ENCODE measurements around the gene KLLN.
"Not testable (repeated sequence)": the region's sequence is repeated elsewhere in the genome, so short reads cannot be mapped to it uniquely, and the experiment has no call there.

Gene KLLN

DNA sequence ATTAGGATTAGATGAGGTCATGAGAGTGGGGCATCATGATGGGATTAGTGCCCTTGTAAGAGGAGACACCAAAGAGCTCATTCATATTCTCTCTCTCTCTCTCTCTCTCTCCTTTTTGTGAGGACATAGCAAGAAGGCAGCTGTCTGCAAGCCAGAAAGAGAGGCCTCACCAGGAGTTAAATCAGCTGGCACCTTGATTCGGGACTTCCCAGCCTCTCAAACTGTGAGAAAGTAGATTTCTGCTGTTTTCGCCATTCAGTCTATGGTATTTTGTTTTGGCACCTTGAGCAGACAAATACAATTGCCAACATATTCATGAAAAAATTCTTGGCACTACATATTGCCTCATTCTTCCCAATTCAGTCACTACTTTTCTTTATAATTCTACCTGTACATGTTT, 24.7 kb downstream of the KLLN start:
- no peak for DNase-seq

DNA sequence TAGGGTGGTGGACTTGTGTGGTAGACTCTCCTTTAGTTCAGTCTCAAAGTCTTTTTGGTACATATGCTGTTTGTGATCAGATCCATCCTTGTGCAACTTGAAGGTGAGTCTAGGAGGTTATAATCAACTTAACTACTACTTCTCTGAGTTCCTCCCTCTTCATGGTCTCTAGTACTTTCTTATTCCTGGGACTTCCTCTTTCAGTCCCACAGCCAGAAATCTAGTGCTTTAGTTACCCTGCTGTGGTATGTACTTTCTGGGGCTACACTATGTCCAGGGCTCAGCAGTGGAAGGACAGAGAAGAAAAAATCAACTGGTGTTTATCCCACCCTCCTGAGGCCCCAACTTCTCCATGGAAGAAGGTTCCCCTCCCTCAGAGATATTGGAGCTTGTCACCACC, 25.9 kb downstream of the KLLN start:
- no peak for DNase-seq

- DNase-seq = no peak
Measured at GRCh38 chr10:87836098-87836497, 27.2 kb downstream of the KLLN start.

DNA sequence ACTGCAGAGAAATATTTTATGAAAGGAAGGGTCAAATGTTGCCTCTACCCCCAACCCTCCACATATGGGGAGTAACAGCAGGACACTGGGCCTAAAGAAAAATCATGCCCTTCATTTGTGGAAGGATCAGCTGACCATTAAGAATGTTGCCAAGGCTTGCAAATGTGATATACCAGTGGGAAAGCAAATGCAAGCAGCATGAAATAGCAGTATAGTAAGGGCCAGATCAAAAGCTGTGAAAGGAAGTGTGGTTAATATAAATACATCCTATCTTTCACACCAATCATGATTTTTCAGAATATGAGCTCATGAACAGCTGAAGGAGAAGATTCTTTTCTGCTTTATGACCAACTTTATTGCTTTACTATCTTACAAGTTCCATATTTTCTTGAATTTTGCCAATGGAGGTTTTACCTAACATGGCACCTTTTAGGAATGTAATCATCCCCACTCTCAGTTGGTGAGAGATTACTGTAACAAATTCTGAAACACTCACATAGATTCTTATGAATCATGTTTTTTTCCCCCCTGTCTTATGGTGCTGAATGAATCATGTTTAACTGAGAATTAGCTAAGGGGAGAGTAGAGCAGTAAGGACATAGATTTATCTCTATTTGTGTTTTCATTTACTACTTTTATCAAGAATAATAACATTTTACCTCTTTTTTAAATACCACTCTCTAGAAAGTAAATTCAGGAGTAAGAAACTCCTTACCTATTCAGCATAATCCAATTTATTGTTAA, 33.2 kb downstream of the KLLN start:
- DNase-seq = no peak

DNA sequence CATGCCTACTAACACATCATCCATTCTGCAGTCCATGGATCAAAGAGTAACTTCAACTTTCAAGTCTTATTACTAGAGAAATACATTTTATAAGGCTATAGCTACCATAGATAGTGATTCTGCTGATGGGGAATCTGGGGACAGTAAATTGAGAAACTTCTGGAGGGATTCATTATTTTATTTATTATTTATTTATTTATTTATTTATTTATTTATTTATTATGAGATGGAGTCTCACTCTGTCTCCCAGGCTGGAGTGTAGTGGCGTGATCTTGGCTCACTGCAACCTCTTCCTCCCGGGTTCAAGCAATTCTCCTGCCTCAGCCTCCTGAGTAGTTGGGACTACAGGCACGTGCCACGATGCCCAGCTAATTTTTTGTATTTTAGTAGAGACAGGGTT, 34.3 kb downstream of the KLLN start:
- DNase-seq = not testable (repeated sequence)

DNA sequence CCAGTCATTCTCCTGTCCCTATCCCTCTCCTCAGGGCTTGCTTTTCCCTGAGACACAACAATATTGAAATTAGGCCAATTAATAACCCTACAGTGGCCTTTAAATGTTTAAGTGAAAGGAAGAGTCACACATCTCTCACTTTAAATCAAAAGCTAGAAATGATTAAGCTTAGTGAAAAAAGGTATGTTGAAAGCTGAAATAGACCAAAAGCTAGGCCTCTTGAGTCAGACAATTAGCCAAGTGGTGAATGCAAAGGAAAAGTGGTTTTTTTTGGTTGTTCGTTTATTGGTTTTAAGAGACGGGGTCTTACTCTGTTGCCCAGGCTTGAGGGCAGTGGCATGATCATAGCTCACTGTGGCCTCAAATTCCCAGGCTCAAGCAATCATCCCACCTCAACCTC, 35.7 kb downstream of the KLLN start:
- no peak for DNase-seq

DNA sequence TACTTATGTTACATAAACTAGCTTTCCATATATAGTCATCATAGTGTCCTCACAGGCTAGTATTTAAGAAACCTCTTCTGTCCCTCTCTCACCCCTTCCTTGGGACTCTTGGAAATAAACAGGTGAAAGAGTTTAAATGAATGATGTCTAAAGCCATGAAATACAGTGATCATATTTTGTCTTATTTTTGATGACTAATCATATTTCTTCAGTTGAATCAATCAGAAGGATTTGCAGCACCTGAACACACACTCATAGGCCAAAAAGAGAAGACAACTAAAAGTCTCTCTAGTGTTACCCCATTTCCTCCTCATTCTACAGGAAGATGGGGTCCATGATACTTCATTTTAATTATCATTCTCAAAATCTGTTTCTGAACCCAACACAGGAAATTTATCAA, 36.7 kb downstream of the KLLN start:
- no peak for DNase-seq

GRCh38 chr10:87819289-87819585, 44.1 kb downstream of the KLLN start:
- DNase-seq = no peak

DNA sequence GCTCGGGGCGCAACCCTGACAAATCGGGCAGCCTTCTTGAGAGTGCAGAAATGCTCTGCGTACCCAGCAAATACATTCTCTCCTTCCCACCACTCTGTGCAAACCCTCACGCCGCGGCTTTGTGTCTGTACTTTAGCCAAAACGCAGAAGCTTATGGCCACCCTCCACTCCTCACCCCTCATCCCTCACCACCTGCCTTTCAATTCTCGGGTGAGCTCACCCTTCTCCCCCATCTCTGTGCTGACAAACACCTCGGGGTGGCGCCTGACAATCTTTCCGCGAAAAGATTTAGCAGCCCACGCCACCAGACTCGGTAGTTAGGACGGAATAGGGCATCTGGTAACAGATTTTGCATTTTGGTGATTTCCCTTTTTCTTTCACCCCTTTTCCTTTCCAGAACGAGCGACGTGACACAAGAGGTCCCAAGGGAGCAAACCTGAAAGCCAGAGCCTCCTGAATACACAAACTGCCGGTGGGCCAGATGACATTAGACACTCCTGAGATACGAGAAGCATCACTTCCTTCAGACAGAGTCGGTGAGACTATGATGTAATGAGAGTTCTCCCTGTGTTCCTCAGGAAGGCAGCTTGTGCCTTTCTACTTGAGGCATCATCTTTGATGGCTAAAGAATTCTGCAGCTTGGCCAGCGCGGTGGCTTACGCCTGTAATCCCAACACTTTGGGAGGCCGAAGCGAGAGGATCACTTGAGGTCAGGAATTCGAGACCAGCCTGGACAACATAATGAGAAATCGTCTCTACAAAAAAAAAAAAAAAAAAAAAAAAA, 44.6 kb downstream of the KLLN start:
- DNase-seq = peak; percentile 16

GRCh38 chr10:87817609-87818504, 45.5 kb downstream of the KLLN start, which contains the start of gene ATAD1:
Gene ATAD1, minus strand, starts transcription at chr10:87818226. Its CDS starts 3,627 bp downstream, at chr10:87814599.
- DNase-seq = peak; percentile 79

DNA sequence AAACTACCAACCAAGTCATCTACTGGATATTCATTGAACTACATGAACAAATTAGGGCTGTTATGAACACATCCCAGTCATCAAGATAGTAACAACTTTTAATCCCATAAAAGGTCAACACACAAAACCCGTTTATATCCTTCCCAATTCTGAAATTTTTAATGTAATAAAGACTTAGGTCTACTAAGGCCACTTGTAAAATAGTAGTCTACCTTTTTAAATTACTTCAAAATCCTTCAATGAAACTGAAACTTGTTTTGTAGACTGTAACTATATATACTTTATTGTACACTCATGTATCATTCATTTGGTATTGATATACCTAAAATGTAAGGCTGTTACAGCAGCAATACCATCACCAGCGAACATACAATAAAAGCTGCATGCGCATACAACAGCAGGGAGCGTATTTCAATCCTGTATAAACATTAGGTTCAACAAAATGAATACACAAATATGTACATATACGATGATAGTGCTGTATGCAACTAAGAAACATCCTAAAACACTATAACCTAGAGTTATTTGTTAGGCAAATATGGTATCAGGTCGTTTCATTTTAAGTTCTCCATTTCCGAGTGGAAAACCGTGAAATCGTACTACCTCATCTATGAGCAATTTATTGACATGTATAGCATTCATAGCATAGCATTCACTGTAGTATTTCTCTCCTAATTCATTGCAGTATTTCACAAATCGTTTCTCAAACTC, 46.3 kb downstream of the KLLN start:
- DNase-seq = no peak

DNA sequence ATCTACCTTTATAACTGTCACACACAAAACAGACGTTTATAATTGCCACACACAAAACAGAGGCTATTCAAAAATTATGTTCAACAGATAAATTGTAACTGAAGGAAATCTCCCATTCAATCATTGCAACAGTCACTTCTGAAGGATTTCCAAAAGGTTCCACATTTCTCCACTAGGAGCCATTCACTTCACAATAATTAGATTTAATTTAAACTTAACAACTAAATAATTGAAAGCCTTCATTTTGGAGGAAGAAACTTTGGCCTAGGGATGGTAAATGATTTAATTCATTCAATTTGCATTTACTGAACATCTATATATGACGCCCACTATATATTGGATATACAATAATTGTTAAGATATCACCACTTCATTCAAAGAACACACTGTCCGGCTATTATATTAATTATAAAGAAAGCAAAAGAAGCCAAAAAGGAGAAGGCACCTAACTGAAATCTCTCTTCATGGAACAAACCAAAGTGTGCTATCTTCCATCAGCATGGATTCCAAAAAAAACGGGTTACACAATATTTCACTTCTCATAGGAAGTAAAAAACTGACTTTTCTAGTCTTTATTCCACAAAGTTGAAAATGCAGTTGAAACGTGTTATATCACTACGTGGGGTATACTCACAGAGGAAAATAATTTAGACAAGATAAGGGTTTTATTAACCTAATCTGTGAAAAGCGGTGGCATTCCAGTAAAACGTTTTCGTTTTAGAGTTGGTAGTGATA, 47.0 kb downstream of the KLLN start:
- DNase-seq = no peak
